Inferior parietal cortex (tissue), 1 donor: Measurements from ENCODE around the gene AIMP1.
"Not testable (repeated sequence)": the region's sequence is repeated elsewhere in the genome, so short reads cannot be mapped to it uniquely, and the experiment has no call there.

Source experiments
- DNase-seq: peaks from one replicate; pipeline ENCODE4 v3.0.0-alpha.2; 2016; ENCODE audit errors: extremely low spot score

The AIMP1 gene

GRCh38 chr4:106312997-106313522 lies 3.3 kb upstream of the AIMP1 start:
- DNase-seq: no peak

- no peak for DNase-seq
Measured at GRCh38 chr4:106314960-106315359, 1.4 kb upstream of the AIMP1 start.

GRCh38 chr4:106315476-106315967 lies 828 bp upstream of the AIMP1 start:
- DNase-seq: peak; percentile 11

- DNase-seq: peak; percentile 48
Measured at GRCh38 chr4:106316773-106317409, 541 bp downstream of the AIMP1 start.

- no peak for DNase-seq
Measured at GRCh38 chr4:106317815-106318214, 1.5 kb downstream of the AIMP1 start.

- DNase-seq: no peak
Measured at GRCh38 chr4:106318511-106318910, 2.2 kb downstream of the AIMP1 start.

GRCh38 chr4:106320235-106320634 lies 3.9 kb downstream of the AIMP1 start:
- DNase-seq: no peak

- not testable (repeated sequence) for DNase-seq
Measured at GRCh38 chr4:106321168-106321567, 4.8 kb downstream of the AIMP1 start.

GRCh38 chr4:106321814-106322213 lies 5.5 kb downstream of the AIMP1 start:
- DNase-seq: not testable (repeated sequence)

GRCh38 chr4:106323119-106323518 lies 6.8 kb downstream of the AIMP1 start:
- DNase-seq: no peak

GRCh38 chr4:106325800-106326199 lies 9.4 kb downstream of the AIMP1 start:
- no peak for DNase-seq

GRCh38 chr4:106329041-106329618 lies 12.8 kb downstream of the AIMP1 start:
- DNase-seq: peak; percentile 19

- DNase-seq: no peak
Measured at GRCh38 chr4:106333186-106333585, 16.8 kb downstream of the AIMP1 start.

- no peak for DNase-seq
Measured at GRCh38 chr4:106334741-106335470, 18.6 kb downstream of the AIMP1 start.

GRCh38 chr4:106336618-106337017 lies 20.3 kb downstream of the AIMP1 start:
- DNase-seq: no peak

- DNase-seq: no peak
Measured at GRCh38 chr4:106337916-106338315, 21.6 kb downstream of the AIMP1 start.

- no peak for DNase-seq
Measured at GRCh38 chr4:106338671-106339070, 22.3 kb downstream of the AIMP1 start.

GRCh38 chr4:106339431-106339830 lies 23.1 kb downstream of the AIMP1 start:
- no peak for DNase-seq

GRCh38 chr4:106340774-106341173 lies 24.4 kb downstream of the AIMP1 start:
- DNase-seq: no peak

- no peak for DNase-seq
Measured at GRCh38 chr4:106343865-106344646, 27.7 kb downstream of the AIMP1 start.

- no peak for DNase-seq
Measured at GRCh38 chr4:106344647-106344970, 28.3 kb downstream of the AIMP1 start.

GRCh38 chr4:106347167-106347566 lies 30.8 kb downstream of the AIMP1 start:
- DNase-seq: no peak
